ENCODE results near the gene LANCL2. TPM values are rescaled to one million over a fixed set of nuclear protein-coding genes. Genes with fewer than 3 reads are reported as not detected.

Gene LANCL2
- total RNA-seq, 1 donor from 2014 or later = 18.5 TPM

DNA sequence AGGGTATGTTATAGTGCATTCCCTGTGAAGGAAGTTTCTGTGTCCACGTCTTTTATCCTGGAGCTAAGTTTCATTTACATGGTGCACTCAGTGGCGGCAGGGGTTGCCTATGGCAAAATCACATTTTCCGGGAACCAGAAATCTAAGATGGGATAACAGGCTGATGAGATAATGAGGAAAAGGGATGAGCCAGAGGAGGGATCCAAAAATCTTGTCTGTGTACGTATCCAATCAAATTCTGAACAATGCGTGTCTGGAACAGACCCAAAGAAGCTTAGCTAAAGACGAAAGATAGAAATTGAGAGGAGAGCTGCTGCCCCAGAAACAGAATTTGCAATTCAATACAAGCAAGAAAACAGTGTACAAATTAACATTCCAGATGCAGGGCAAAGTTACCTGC is 16.1 kb downstream of the LANCL2 start:
- TF ChIP-seq, protein P1, sequence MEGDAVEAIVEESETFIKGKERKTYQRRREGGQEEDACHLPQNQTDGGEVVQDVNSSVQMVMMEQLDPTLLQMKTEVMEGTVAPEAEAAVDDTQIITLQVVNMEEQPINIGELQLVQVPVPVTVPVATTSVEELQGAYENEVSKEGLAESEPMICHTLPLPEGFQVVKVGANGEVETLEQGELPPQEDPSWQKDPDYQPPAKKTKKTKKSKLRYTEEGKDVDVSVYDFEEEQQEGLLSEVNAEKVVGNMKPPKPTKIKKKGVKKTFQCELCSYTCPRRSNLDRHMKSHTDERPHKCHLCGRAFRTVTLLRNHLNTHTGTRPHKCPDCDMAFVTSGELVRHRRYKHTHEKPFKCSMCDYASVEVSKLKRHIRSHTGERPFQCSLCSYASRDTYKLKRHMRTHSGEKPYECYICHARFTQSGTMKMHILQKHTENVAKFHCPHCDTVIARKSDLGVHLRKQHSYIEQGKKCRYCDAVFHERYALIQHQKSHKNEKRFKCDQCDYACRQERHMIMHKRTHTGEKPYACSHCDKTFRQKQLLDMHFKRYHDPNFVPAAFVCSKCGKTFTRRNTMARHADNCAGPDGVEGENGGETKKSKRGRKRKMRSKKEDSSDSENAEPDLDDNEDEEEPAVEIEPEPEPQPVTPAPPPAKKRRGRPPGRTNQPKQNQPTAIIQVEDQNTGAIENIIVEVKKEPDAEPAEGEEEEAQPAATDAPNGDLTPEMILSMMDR (IDR thresholded peaks at IDR 0.05; ENCODE audit: unreplicated experiment) = no peak
- no peak for DNase-seq (ENCODE audit: low spot score in 2 of 2, unreplicated experiment in 2 of 2)
- H3K36me3 Mint-ChIP-seq = peaks cover 38% of the 10 kb centered on the region
- no peak overlapping the region for H3K27ac Mint-ChIP-seq
- peaks cover 49% of the 10 kb centered on the region for H3K9me3 Mint-ChIP-seq
- peaks cover 9% of the 10 kb centered on the region for H3K4me1 Mint-ChIP-seq
- no peaks in the 10 kb centered on the region for H3K27me3 Mint-ChIP-seq (ENCODE audit: low read depth)
- H3K4me3 Mint-ChIP-seq = no peak overlapping the region

DNA sequence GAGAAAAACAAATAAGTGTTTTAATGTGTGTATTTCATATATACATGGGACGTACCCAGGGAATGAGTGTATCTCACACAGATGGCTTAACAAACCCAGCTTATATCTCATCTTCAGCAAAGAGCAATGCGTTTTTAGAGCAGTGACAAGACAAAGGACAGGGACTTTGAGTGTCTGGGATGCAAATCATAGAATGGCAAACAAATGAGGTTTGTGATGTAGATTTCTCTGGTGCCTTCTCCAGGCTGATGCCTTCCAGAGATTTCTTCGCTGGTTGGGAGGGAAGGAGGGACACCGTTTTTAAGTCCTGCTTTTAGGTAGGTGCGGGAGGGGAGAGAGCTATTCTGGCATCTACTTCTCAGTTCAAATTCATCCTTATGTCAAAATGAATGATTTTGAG is 16.6 kb downstream of the LANCL2 start:
- H3K4me1 Mint-ChIP-seq = peaks cover 9% of the 10 kb centered on the region
- H3K27me3 Mint-ChIP-seq (ENCODE audit: low read depth) = no peaks in the 10 kb centered on the region
- peaks cover 43% of the 10 kb centered on the region for H3K36me3 Mint-ChIP-seq
- TF ChIP-seq, protein P1 (IDR thresholded peaks at IDR 0.05; ENCODE audit: unreplicated experiment) = no peak
- H3K4me3 Mint-ChIP-seq = no peak overlapping the region
- no peak overlapping the region for H3K27ac Mint-ChIP-seq
- DNase-seq (ENCODE audit: low spot score in 2 of 2, unreplicated experiment in 2 of 2) = no peak
- H3K9me3 Mint-ChIP-seq = peaks cover 54% of the 10 kb centered on the region

DNA sequence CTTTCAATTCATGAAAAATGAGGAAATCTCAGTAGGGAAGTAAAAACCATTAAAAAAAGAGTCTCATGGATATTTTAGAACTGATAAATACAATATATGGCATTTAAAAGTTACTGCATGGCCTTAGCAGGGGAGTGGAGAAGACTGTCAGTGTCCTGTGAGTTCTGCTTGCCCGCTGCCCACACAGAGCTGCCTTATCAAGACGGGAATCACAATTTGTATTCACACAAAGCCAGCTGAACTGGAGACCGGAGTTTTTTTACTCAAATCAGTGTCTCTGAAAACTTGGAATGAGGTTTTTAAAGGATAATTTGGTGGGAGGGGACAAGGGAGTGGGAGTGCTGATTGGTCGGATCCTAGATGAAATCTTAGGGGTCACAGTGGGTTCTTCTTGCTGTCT is 17.1 kb downstream of the LANCL2 start:
- Mint-ChIP-seq H3K36me3 (peaks cover 49% of the 10 kb centered on the region), H3K4me3 (no peak overlapping the region), H3K27ac (no peak overlapping the region), H3K4me1 (peaks cover 6% of the 10 kb centered on the region), H3K9me3 (peaks cover 59% of the 10 kb centered on the region), H3K27me3 (ENCODE audit: low read depth) (no peaks in the 10 kb centered on the region)
- TF ChIP-seq, protein P1 (IDR thresholded peaks at IDR 0.05; ENCODE audit: unreplicated experiment) = no peak
- DNase-seq (ENCODE audit: low spot score in 2 of 2, unreplicated experiment in 2 of 2) = no peak

DNA sequence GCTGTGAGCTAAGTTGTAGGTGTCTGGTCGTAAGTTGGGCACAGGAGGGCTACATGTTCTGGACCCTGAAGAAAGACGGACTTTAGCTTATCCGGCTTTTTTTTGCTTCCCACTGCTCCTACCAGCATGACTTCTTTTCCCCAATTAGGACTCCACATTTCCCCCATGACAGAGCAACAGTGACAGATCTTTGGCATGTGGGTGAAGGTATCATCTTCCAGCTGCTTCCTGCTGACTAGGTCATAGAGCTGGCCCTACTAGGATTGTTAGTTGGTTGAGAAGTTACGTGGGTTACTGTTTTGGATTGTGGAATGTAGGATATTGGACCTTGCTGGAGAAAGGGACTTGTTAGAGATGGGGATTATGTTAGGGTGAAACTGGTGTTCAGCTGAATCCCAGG is 21.4 kb downstream of the LANCL2 start:
- TF ChIP-seq, protein P1 (IDR thresholded peaks at IDR 0.05; ENCODE audit: unreplicated experiment) = no peak
- DNase-seq (ENCODE audit: low spot score in 2 of 2, unreplicated experiment in 2 of 2) = no peak
- Mint-ChIP-seq H3K4me3 (no peak overlapping the region), H3K4me1 (no peaks in the 10 kb centered on the region), H3K9me3 (peaks cover 70% of the 10 kb centered on the region), H3K27me3 (ENCODE audit: low read depth) (no peaks in the 10 kb centered on the region), H3K36me3 (peaks cover 65% of the 10 kb centered on the region), H3K27ac (no peak overlapping the region)

DNA sequence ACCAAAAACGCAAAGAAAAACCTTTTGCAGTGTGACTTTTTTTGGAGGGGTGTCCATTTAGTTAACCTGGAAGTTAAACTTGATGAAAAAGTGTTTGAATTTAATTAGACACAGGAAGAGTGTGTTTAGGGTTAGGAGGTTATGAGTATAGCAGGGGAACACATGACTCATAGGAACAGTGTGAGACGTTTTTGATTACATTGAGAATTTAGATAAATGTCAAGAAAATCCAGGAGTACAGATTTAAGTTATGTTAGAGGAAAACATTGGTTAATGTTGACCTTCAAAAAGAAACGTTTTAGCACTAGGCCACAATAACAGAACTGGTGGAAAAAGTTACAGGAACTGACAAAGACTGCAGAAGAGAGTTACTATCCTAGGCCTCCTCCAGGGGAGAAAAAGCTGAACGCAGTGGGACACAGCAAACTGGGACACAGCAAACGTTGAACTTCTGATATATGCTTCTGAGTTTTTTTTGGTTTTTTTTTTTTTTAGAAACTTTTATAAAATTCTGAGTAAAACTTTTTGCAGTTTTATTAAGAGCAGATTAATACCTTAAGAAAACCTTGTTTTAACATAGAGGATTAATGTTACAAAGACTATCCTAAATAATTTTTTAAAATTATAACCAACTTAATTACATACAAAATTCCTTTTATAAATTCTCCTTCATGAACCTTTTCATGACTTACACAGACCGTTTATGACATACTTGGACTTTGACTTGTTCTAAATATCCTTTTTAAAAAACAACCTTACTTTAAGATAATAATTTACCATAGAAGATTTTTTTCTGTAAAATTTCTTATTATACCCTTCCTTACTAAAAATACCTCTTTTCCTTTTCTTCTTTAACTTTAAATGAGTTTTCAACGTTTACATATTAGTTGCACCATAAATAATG is 22.2 kb downstream of the LANCL2 start:
- Mint-ChIP-seq H3K9me3 (peaks cover 63% of the 10 kb centered on the region), H3K27ac (no peak overlapping the region), H3K4me3 (no peak overlapping the region), H3K36me3 (peaks cover 61% of the 10 kb centered on the region), H3K27me3 (ENCODE audit: low read depth) (no peaks in the 10 kb centered on the region), H3K4me1 (no peaks in the 10 kb centered on the region)
- no peak for DNase-seq (ENCODE audit: low spot score in 2 of 2, unreplicated experiment in 2 of 2)
- TF ChIP-seq, protein P1 (IDR thresholded peaks at IDR 0.05; ENCODE audit: unreplicated experiment) = no peak

All from mesothelial cell of epicardium (in vitro differentiated cells).